ENCODE data around the gene XAGE3.
"Not testable (repeated sequence)": the region's sequence is repeated elsewhere in the genome, so short reads cannot be mapped to it uniquely, and the experiment has no call there.

DNA sequence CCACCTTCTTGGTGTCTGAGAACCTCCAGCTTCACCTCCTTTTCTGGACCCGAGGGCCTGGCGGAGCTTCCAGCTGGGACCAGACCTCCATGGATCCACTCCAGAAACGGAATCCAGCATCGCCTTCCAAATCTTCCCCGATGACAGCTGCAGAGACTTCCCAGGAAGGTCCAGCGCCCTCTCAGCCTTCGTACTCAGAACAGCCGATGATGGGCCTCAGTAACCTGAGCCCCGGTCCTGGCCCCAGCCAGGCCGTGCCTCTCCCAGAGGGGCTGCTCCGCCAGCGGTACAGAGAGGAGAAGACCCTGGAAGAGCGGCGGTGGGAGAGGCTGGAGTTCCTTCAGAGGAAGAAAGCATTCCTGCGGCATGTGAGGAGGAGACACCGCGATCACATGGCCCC, 39.3 kb upstream of the XAGE3 start:
- TF ChIP-seq, protein P1, sequence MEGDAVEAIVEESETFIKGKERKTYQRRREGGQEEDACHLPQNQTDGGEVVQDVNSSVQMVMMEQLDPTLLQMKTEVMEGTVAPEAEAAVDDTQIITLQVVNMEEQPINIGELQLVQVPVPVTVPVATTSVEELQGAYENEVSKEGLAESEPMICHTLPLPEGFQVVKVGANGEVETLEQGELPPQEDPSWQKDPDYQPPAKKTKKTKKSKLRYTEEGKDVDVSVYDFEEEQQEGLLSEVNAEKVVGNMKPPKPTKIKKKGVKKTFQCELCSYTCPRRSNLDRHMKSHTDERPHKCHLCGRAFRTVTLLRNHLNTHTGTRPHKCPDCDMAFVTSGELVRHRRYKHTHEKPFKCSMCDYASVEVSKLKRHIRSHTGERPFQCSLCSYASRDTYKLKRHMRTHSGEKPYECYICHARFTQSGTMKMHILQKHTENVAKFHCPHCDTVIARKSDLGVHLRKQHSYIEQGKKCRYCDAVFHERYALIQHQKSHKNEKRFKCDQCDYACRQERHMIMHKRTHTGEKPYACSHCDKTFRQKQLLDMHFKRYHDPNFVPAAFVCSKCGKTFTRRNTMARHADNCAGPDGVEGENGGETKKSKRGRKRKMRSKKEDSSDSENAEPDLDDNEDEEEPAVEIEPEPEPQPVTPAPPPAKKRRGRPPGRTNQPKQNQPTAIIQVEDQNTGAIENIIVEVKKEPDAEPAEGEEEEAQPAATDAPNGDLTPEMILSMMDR (conservative IDR thresholded peaks at IDR 0.05; ENCODE audit: low read depth, low read length) = not testable (repeated sequence)
- not testable (repeated sequence) for TF ChIP-seq EZH2 (IDR thresholded peaks at IDR 0.05; ENCODE audit: low read length, unreplicated experiment)
